ENCODE data around the gene SLC1A1. TPM values are rescaled to one million over a fixed set of nuclear protein-coding genes. Genes with fewer than 3 reads are reported as not detected.

Gene SLC1A1
- total and polyA plus RNA-seq, 2 of the 13 experiments (the other 11 are each of a cell fraction or from before 2014, with no cell fraction given): not detected

DNA sequence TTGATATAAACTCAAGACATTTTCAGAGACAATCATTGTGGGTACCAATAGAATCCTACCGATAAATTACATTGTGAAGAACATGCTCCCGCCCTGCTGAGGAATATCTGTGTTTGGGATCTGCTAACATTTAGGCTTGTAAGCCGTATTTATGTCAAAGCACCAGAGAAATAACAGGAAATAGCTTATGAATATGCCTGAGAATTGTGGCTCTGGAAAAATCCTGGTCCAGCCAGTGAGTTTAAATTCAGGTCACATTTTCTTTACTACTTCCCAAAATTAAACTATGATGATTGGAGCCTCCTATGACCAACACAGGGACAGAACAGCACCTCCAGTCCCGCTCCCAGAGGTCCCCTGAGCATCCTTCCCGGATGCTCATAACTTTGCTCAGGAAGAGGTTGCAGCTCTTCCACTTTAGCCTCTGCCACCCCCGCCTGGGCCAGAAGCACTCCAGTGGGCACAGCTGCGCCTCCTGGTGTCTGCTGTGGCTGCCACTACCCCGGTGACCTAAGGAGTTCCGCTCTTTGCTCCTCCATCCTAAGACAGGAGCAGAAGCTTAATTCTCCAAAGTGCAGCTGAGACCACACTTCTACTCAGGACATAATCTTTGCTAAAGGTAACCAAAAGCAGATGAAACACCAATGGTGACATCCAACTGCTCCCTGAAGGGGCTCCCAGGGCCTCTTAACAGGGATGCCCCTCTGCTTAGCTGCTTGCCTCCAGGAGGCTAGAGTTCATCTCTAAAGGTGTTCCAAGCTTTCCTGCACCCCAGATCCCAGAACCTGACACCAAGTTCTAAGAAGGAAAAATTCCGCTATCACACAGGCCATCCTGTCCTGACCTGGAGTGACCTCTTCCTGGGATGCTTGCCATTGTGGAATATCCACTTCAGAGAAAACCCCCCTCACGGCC lies 58.8 kb downstream of the SLC1A1 start:
- ATAC-seq (peak; percentile 97), FAIRE-seq (no peak), DNase-seq (ENCODE audit: low spot score) (peak; percentile 10)
- H4K20me1 ChIP-seq (ENCODE audit: insufficient read depth, low read length): no peaks in the 10 kb centered on the region
- H3K4me1 ChIP-seq (ENCODE audit: insufficient read depth, low read length): no peaks in the 10 kb centered on the region
- no peaks in the 10 kb centered on the region; a peak in 1 of 5 replicates for H3K27me3 ChIP-seq (ENCODE audit: control insufficient read depth in 1 of 2, insufficient read depth in 2 of 2, low read length in 2 of 2)
- no peaks in the 10 kb centered on the region for H3K9me3 ChIP-seq (ENCODE audit: low read length)
- in situ Hi-C loops (cut with HindIII; ENCODE audit: extremely low pct_ligation_motif_present, low pct_unique_long_range_greater_than_20kb): loop anchor here (10.0 kb wide), 1 partner anchor 164 kb away; no protein-coding TSS in a partner anchor
- WGBS (ENCODE audit: low lambda C conversion rate): 31% methylated on average over 5 of the region's 11 CpGs
- intact Hi-C loops (cut with micrococcal nuclease; ENCODE audit: unreplicated experiment): loop anchor here (5.0 kb wide), 1 partner anchor 167 kb away; no protein-coding TSS in a partner anchor
- no peak overlapping the region for H3K27ac ChIP-seq (ENCODE audit: extremely low read length, insufficient read depth, low read length)
- ChIA-PET POLR2A (no interaction called here), CTCF (ENCODE audit: low intra/inter-chr PET ratio, low total read pairs) (interaction anchor here (0.7 to 1.4 kb wide), 4 partner anchors 165 to 233 kb away, joined by 3 to 4 read pairs (median 3); no protein-coding TSS in a partner anchor)
- TF ChIP-seq RAD21 (CRISPR knock-in tag; IDR thresholded peaks at IDR 0.05) (peak; percentile 52; the same call in 1 of the 2 replicates), SMC3 (IDR thresholded peaks at IDR 0.05; ENCODE audit: low read length) (peak; percentile 58), FOXK1 (CRISPR knock-in tag; IDR thresholded peaks at IDR 0.05; ENCODE audit: borderline replicate concordance, low read depth) (no peak), ZNF790 (CRISPR knock-in tag; IDR thresholded peaks at IDR 0.05; ENCODE audit: borderline replicate concordance) (no peak), MXD4 (CRISPR knock-in tag; IDR thresholded peaks at IDR 0.05) (no peak), STAG1 (CRISPR knock-in tag; IDR thresholded peaks at IDR 0.05) (peak; percentile 58), WIZ (CRISPR knock-in tag; IDR thresholded peaks at IDR 0.05) (no peak)
- TF ChIP-seq, protein P1, sequence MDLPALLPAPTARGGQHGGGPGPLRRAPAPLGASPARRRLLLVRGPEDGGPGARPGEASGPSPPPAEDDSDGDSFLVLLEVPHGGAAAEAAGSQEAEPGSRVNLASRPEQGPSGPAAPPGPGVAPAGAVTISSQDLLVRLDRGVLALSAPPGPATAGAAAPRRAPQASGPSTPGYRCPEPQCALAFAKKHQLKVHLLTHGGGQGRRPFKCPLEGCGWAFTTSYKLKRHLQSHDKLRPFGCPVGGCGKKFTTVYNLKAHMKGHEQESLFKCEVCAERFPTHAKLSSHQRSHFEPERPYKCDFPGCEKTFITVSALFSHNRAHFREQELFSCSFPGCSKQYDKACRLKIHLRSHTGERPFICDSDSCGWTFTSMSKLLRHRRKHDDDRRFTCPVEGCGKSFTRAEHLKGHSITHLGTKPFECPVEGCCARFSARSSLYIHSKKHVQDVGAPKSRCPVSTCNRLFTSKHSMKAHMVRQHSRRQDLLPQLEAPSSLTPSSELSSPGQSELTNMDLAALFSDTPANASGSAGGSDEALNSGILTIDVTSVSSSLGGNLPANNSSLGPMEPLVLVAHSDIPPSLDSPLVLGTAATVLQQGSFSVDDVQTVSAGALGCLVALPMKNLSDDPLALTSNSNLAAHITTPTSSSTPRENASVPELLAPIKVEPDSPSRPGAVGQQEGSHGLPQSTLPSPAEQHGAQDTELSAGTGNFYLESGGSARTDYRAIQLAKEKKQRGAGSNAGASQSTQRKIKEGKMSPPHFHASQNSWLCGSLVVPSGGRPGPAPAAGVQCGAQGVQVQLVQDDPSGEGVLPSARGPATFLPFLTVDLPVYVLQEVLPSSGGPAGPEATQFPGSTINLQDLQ (CRISPR knock-in tag; IDR thresholded peaks at IDR 0.05): no peak
- TF ChIP-seq, protein P2, sequence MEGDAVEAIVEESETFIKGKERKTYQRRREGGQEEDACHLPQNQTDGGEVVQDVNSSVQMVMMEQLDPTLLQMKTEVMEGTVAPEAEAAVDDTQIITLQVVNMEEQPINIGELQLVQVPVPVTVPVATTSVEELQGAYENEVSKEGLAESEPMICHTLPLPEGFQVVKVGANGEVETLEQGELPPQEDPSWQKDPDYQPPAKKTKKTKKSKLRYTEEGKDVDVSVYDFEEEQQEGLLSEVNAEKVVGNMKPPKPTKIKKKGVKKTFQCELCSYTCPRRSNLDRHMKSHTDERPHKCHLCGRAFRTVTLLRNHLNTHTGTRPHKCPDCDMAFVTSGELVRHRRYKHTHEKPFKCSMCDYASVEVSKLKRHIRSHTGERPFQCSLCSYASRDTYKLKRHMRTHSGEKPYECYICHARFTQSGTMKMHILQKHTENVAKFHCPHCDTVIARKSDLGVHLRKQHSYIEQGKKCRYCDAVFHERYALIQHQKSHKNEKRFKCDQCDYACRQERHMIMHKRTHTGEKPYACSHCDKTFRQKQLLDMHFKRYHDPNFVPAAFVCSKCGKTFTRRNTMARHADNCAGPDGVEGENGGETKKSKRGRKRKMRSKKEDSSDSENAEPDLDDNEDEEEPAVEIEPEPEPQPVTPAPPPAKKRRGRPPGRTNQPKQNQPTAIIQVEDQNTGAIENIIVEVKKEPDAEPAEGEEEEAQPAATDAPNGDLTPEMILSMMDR (CRISPR knock-in tag; IDR thresholded peaks at IDR 0.05): peak; percentile 59
- H3K4me3 ChIP-seq (replicated peaks in 1 of 3; ENCODE audit: insufficient read depth in 1 of 3, low read depth in 2 of 3, low read length in 3 of 3): no peak overlapping the region
- H3K4me2 ChIP-seq (ENCODE audit: low read depth, low read length): no peak overlapping the region
- H3K79me2 ChIP-seq (ENCODE audit: insufficient read depth, low read length): no peaks in the 10 kb centered on the region
- BruUV-seq (replicated peaks): no TSS peak
- no peak overlapping the region for H2AFZ ChIP-seq (ENCODE audit: low read length)
- H3K9ac ChIP-seq (ENCODE audit: insufficient read depth, low read depth, low read length): no peak overlapping the region
- no peaks in the 10 kb centered on the region for H3K36me3 ChIP-seq (replicated peaks in 1 of 2; ENCODE audit: control insufficient read depth in 1 of 2, insufficient read depth in 2 of 2, low read length in 2 of 2)
